Lung (tissue), 12 donors: Measurements from ENCODE around the gene TMEM150A. TPM values are rescaled to one million over a fixed set of nuclear protein-coding genes. Genes with fewer than 3 reads are reported as not detected.

Source experiments
- ATAC-seq: fragments of 200-7000 bp; cut with Tn5 transposase; one replicate; pipeline ENCODE4 v1.9.1; 2020; ENCODE audit warnings: moderate number of reproducible peaks; ENCODE audit not compliant: insufficient read depth, low FRiP score
- DNase-seq, 3 donors: peaks; one replicate each; pipeline ENCODE4 v3.0.0-alpha.2; 2013 to 2017
- H3K27ac ChIP-seq, 2 donors: one replicate each; pipeline ENCODE4 v1.5.1; 2013; ENCODE audit warnings: mild to moderate bottlenecking in 2 of 2, moderate library complexity in 2 of 2, control low read depth in 1 of 2, inconsistent platforms in 1 of 2, low read depth in 1 of 2, low read length in 1 of 2
- H3K27me3 ChIP-seq, 3 donors: one replicate each; pipeline ENCODE4 v1.5.1; 2013; ENCODE audit warnings: low read length in 2 of 3; ENCODE audit not compliant: control insufficient read depth in 3 of 3, insufficient read depth in 3 of 3
- H3K36me3 ChIP-seq, 4 donors: one replicate each; pipeline ENCODE4 v1.5.1; 2013; ENCODE audit warnings: low read length in 4 of 4, mild to moderate bottlenecking in 1 of 4, moderate library complexity in 1 of 4; ENCODE audit not compliant: control insufficient read depth in 4 of 4, insufficient read depth in 4 of 4
- H3K4me1 ChIP-seq, 5 donors: one replicate each; pipeline ENCODE4 v1.5.1; 2013; ENCODE audit warnings: low read length in 5 of 5, mild to moderate bottlenecking in 2 of 5, moderate library complexity in 1 of 5; ENCODE audit not compliant: control insufficient read depth in 5 of 5, insufficient read depth in 5 of 5
- H3K4me3 ChIP-seq: one replicate; pipeline ENCODE4 v1.5.1; 2013; ENCODE audit warnings: mild to moderate bottlenecking, control low read depth, moderate library complexity
- H3K9ac ChIP-seq, 2 donors: one replicate each; pipeline ENCODE4 v1.5.1; 2013; ENCODE audit warnings: low read length in 2 of 2, control low read depth in 1 of 2; ENCODE audit not compliant: insufficient read depth in 1 of 2
- H3K9me3 ChIP-seq, 4 donors: one replicate each; pipeline ENCODE4 v1.5.1; 2013; ENCODE audit warnings: low read length in 3 of 4, mild to moderate bottlenecking in 1 of 4, moderate library complexity in 1 of 4; ENCODE audit not compliant: control insufficient read depth in 4 of 4, insufficient read depth in 3 of 4
- CTCF ChIP-seq: IDR thresholded peaks from 2 replicates; pipeline ENCODE4 v1.5.1; 2012; ENCODE audit warnings: mild to moderate bottlenecking; ENCODE audit errors: control extremely low read depth, extremely low read depth
- WGBS, 2 donors: extraction: QIAGEN DNeasy Blood & Tissue Kit; methylation state at CpG; one replicate each; pipeline ENCODE4 v1.1.7; 2013; 5-methylcytosine and 5-hydroxymethylcytosine counted together
- polyA plus RNA-seq, 2 donors: library from polyadenylated mRNA; stranded (reverse); fragments of 200-250 nt; gene quantifications; one replicate each; pipeline ENCODE4 v1.2.1, GENCODE V29; 2013
- total RNA-seq, 2 donors: library from RNA; depleted of rRNA in 1 of 2; stranded (reverse); fragments of >200 nt in 1 of 2; gene quantifications; one replicate each; pipeline ENCODE4 v1.2.1, GENCODE V29; 2014 to 2021
- donor health status: control.
- donor health status: control.
- donor health status: Bipolar disorder and iron deficiency.
- donor health status: healthy.
- donor health status: DM: yes; HTN: yes; CAD: no.

TMEM150A gene
- total and polyA plus RNA-seq, 4 donors, result 10.2 to 48.6 (median 31.8) TPM

DNA sequence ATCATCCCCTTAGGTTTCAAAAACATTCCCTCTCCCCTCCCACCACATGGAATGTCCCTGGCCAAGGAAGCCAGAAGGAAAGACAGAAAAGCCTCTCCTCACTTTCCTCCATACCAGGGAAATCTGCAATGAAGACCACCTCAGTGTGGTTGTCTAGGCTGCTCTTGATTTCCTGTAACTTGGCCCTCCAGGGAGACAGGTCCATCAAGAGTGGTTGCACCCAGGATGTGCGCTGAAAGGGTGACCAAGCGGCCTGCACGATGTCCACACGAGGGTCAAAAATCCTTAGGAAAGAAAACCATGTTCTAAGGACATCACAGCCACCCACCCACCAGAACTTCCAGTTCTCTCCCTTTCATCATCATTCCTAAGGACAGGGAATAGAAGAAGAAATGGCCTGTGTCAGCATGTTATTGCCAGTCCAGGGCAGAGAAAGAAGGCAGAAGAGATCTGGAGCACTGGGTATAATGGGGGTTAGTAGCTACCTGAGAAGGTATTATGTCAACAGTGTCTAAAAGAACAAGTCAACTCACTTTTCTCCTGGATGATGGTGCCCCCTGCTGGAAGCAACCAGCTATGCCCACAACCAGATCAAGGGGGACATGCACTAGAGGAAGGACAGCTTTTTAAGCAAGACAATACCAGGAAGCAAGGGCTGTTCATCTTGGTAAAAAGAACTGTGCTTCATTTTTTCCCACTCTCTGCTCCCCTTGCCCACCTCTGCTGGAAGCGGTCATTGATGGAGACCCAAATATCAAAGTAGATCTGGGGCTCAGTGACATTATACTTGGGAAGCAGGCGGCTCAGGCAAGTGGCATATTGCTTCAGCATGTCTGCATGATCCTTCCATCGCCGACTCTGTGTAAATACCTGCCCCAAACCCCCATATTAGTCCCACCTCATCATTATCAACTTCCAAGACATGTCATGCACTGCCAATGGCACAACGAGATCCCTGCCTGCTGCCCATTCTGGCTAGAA is 50.5 kb downstream of the TMEM150A start:
- H3K9me3 ChIP-seq, result no peaks in the 10 kb centered on the region
- no peak overlapping the region for H3K27ac ChIP-seq
- no peaks in the 10 kb centered on the region for H3K4me1 ChIP-seq
- peaks cover 12 to 64% (median 34%) of the 10 kb centered on the region in 4 donors for H3K36me3 ChIP-seq
- WGBS, 2 donors, result 68 to 72% methylated on average over 9 of the region's 9 CpGs
- DNase-seq, result peak; percentile 82 to 84 (median 83)
- peak; percentile 93 for TF ChIP-seq CTCF
- peak; percentile 68 for ATAC-seq
- no peak overlapping the region for H3K4me3 ChIP-seq
- H3K9ac ChIP-seq, result no peak overlapping the region
- H3K27me3 ChIP-seq, result no peaks in the 10 kb centered on the region

DNA sequence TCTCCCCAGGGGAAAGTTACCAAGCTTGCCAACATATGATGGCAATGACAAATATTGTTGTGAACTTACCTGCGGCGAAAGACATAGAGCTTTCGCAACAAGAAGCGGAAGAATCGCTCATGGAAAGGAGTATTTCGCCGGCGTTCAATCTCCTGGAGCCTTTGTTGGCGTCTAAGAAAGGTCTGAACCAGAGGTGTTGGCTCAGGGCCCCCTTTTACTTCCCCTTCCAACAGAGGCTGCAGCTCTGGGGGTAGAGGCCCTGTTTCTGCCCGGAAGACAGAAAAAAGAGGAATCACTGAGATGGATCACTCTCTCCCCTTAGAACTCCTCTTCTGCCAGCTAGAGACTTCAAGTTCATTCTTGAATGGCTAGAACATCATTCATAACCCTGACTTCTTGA is 52.0 kb downstream of the TMEM150A start:
- Histone ChIP-seq H3K27ac (no peak overlapping the region), H3K9me3 (no peaks in the 10 kb centered on the region), H3K4me3 (no peak overlapping the region), H3K36me3 (peaks cover 19 to 54% (median 32%) of the 10 kb centered on the region in 4 donors), H3K27me3 (no peaks in the 10 kb centered on the region), H3K9ac (no peak overlapping the region), H3K4me1 (no peaks in the 10 kb centered on the region)
- ATAC-seq (no peak), DNase-seq (no peak)
- no peak for TF ChIP-seq CTCF
- 29 to 65% methylated on average over 10 of the region's 10 CpGs for WGBS, 2 donors

DNA sequence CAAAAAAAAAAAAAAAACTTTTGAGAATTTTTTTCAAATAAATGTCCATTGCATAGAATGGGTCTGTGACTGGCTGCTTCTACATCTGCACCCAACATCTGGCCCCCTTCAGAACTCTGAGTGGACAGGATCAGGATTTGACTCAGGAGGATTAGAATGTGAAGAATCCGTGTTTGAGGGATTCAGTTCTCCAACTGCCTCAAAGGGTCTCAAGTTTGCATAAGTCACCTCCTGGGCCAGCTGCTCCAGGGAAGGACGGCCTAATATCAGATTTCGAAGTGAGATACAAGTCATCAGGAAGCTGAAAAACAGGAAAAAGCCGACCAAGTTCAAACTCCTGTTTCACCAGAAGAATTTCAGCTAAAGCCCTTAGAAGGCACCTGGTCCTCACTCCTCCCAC is 52.7 kb downstream of the TMEM150A start:
- ATAC-seq (no peak), DNase-seq (no peak)
- H3K9me3 ChIP-seq, result no peaks in the 10 kb centered on the region
- TF ChIP-seq CTCF, result no peak
- WGBS, 2 donors, result 21 to 45% methylated on average over 4 of the region's 4 CpGs
- no peaks in the 10 kb centered on the region for H3K27me3 ChIP-seq
- no peaks in the 10 kb centered on the region for H3K4me1 ChIP-seq
- H3K27ac ChIP-seq, result peak overlapping the region in 1 of 2 donors; percentile 13
- H3K9ac ChIP-seq, result no peak overlapping the region
- H3K36me3 ChIP-seq, result peaks cover 25 to 47% (median 33%) of the 10 kb centered on the region in 4 donors
- H3K4me3 ChIP-seq, result no peak overlapping the region
